K562 (cell line): ENCODE measurements around the gene C10orf95. TPM values are rescaled to one million over a fixed set of nuclear protein-coding genes. Genes with fewer than 3 reads are reported as not detected.

Experiments used
- ATAC-seq: fragments of 200-7000 bp; cut with Tn5 transposase; 3 replicates; pipeline ENCODE4 v1.9.1; 2020; ENCODE audit warnings: moderate library complexity
- BruUV-seq: library from RNA; stranded (reverse); fragments of 400-500 nt; replicated peaks from 2 replicates; lab custom pipeline; 2021; lab: Mats Ljungman, UMichigan
- CTCF ChIA-PET: fragments of 300-600 bp; formaldehyde crosslinking; extraction: SDS; loops from one replicate; lab custom pipeline; 2021; ENCODE audit warnings: low intra/inter-chr PET ratio; lab: Yijun Ruan, JAX
- POLR2A ChIA-PET: fragments of 300-600, 350-650 bp; sonication (Branson Sonifier 250); formaldehyde crosslinking; extraction: SDS; loops from one replicate; lab custom pipeline; 2021; ENCODE audit warnings: antibody characterized with exemption, inconsistent platforms; lab: Yijun Ruan, JAX
- DNase-seq, 4 experiments: peaks; one replicate each; pipeline versions ENCODE4 v3.0.0 to v3.0.0-alpha.2; 2011 to 2018; ENCODE audit warnings: low spot score in 3 of 4, mixed read lengths in 3 of 4; ENCODE audit errors: extremely low read depth in 1 of 4
- FAIRE-seq: peaks from 2 replicates; lab custom pipeline; 2011; peaks lifted over from hg19 to GRCh38; lab: Jason Lieb, UNC
- H2AFZ ChIP-seq: 2 replicates; pipeline ENCODE4 v1.6.0; 2011; ENCODE audit warnings: low read depth, low read length, control low read depth, inconsistent platforms
- H3K27ac ChIP-seq: fragments of 200-600 bp; 3 replicates; pipeline ENCODE4 v1.8.0; 2011; ENCODE audit warnings: low read depth, mild to moderate bottlenecking, control low read depth, inconsistent platforms, low read length, moderate library complexity, mixed read lengths; ENCODE audit errors: extremely low read depth
- H3K27me3 ChIP-seq, 2 experiments: fragments of 300-600 bp in 1 of 2; 2 replicates in 1 of 2; 3 replicates in 1 of 2; pipeline versions ENCODE4 v1.6.0 to v1.8.0; 2011; ENCODE audit warnings: inconsistent platforms in 2 of 2, low read length in 2 of 2, mild to moderate bottlenecking in 1 of 2, mixed read lengths in 1 of 2, moderate library complexity in 1 of 2; ENCODE audit not compliant: control insufficient read depth in 2 of 2, insufficient read depth in 2 of 2
- H3K36me3 ChIP-seq: fragments of 300-600 bp; 3 replicates; pipeline ENCODE4 v1.8.0; 2011; ENCODE audit warnings: mild to moderate bottlenecking, low read length, inconsistent platforms; ENCODE audit not compliant: control insufficient read depth, insufficient read depth
- H3K4me1 ChIP-seq, 2 experiments: fragments of 200-600 bp in 1 of 2; replicated peaks in 1 of 2; 2 replicates in 1 of 2; 3 replicates in 1 of 2; pipeline versions ENCODE4 v1.5.1 to v1.8.0; 2011; ENCODE audit warnings: inconsistent platforms in 2 of 2, low read length in 2 of 2, mild to moderate bottlenecking in 1 of 2, mixed read lengths in 1 of 2, moderate library complexity in 1 of 2; ENCODE audit not compliant: control insufficient read depth in 2 of 2, insufficient read depth in 2 of 2
- H3K4me2 ChIP-seq: 2 replicates; pipeline ENCODE4 v1.6.1; 2011; ENCODE audit warnings: low read length, control low read depth, inconsistent platforms, mixed read lengths; ENCODE audit not compliant: insufficient read depth
- H3K4me3 ChIP-seq: fragments of 200-600 bp; sonication (generic), shearing (Covaris generic); 2 replicates; pipeline ENCODE4 v1.5.1; 2016; ENCODE audit warnings: control low read depth, inconsistent platforms
- H3K79me2 ChIP-seq: fragments of 200-600 bp; 3 replicates; pipeline ENCODE4 v1.8.0; 2011; ENCODE audit warnings: low read length, inconsistent platforms; ENCODE audit not compliant: control insufficient read depth, insufficient read depth
- H3K9ac ChIP-seq, 2 experiments: 2 replicates each; pipeline versions ENCODE4 v1.6.0 to v1.6.1; 2011; ENCODE audit warnings: low read depth in 2 of 2, low read length in 2 of 2, control low read depth in 1 of 2, inconsistent platforms in 1 of 2, mild to moderate bottlenecking in 1 of 2, mixed read lengths in 1 of 2; ENCODE audit not compliant: insufficient read depth in 1 of 2
- H3K9me1 ChIP-seq: one replicate; pipeline ENCODE4 v1.6.0; 2011; ENCODE audit warnings: inconsistent platforms, mild to moderate bottlenecking, low read length, moderate library complexity; ENCODE audit not compliant: control insufficient read depth, insufficient read depth
- H3K9me3 ChIP-seq: replicated peaks from 2 replicates; pipeline ENCODE4 v1.5.1; 2011; ENCODE audit warnings: low read depth, low read length, inconsistent platforms; ENCODE audit not compliant: control insufficient read depth, insufficient read depth
- H4K20me1 ChIP-seq: replicated peaks from 2 replicates; pipeline ENCODE4 v1.6.1; 2011; ENCODE audit warnings: low read length, inconsistent platforms, mixed read lengths; ENCODE audit not compliant: control insufficient read depth, insufficient read depth
- L3MBTL2 ChIP-seq: fragments of 450-650 bp; IDR thresholded peaks from 2 replicates; pipeline ENCODE4 v1.6.1; 2016; ENCODE audit warnings: mild to moderate bottlenecking, moderate library complexity
- MCM3 ChIP-seq: fragments of 450-650 bp; IDR thresholded peaks from 2 replicates; pipeline ENCODE4 v1.6.1; 2016
- NFIX ChIP-seq: fragments of 250-450 bp; sonication (Bioruptor Pico); IDR thresholded peaks from 2 replicates; pipeline ENCODE4 v1.4.0; 2020; ENCODE audit warnings: low read depth, mild to moderate bottlenecking, moderate library complexity
- PURB ChIP-seq: sonication (generic); formaldehyde crosslinking; IDR thresholded peaks from 2 replicates; pipeline ENCODE4 v1.9.0; 2021; ENCODE audit warnings: low read depth, mild to moderate bottlenecking, missing genetic modification reagents
- RBM34 ChIP-seq: fragments of 200-400 bp; formaldehyde crosslinking; IDR thresholded peaks from 2 replicates; pipeline ENCODE4 v1.6.1; 2018; ENCODE audit warnings: low read length, borderline replicate concordance; ENCODE audit not compliant: insufficient read depth
- SREBF2 ChIP-seq: sonication (generic); formaldehyde crosslinking; IDR thresholded peaks from 2 replicates; pipeline ENCODE4 v1.4.0; 2020; ENCODE audit warnings: mild to moderate bottlenecking, missing genetic modification reagents
- SRSF9 ChIP-seq: fragments of 200-400 bp; formaldehyde crosslinking; IDR thresholded peaks from 2 replicates; pipeline ENCODE4 v1.6.1; 2017; ENCODE audit warnings: low read depth, low read length, borderline replicate concordance
- TCF3 ChIP-seq: sonication (generic); formaldehyde crosslinking; IDR thresholded peaks from 2 replicates; pipeline ENCODE4 v1.4.0; 2020; ENCODE audit warnings: mild to moderate bottlenecking, missing genetic modification reagents
- TOE1 ChIP-seq, 2 experiments: fragments of 450-650 bp in 1 of 2; sonication (generic) in 1 of 2; formaldehyde crosslinking in 1 of 2; IDR thresholded peaks; 2 replicates each; pipeline versions ENCODE4 v1.7.1 to v1.8.0; 2016 to 2022; ENCODE audit warnings: borderline replicate concordance in 2 of 2, mild to moderate bottlenecking in 2 of 2, antibody characterized with exemption in 1 of 2, inconsistent platforms in 1 of 2, low read depth in 1 of 2, missing genetic modification reagents in 1 of 2, moderate library complexity in 1 of 2
- VEZF1 ChIP-seq: fragments of 200-800 bp; sonication (Bioruptor generic); IDR thresholded peaks from 2 replicates; pipeline ENCODE4 v1.6.1; 2017; ENCODE audit warnings: missing genetic modification characterization, missing compliant biosample characterization
- ZBTB17 ChIP-seq: fragments of 450-650 bp; formaldehyde crosslinking; IDR thresholded peaks from 2 replicates; pipeline ENCODE4 v1.4.0; 2020; ENCODE audit warnings: mild to moderate bottlenecking
- ZNF583 ChIP-seq: fragments of 250-450 bp; sonication (Bioruptor Pico); IDR thresholded peaks from 2 replicates; pipeline ENCODE4 v1.4.0; 2020
- WGBS: fragments of 100-300 bp; shearing (Covaris generic); methylation state at CpG from one replicate; pipeline ENCODE4 v1.1.6; 2016; ENCODE audit warnings: low coverage, mixed read lengths; ENCODE audit not compliant: insufficient coverage; ENCODE audit errors: missing lambda C conversion rate; 5-methylcytosine and 5-hydroxymethylcytosine counted together
- in situ Hi-C: fragments of 300-500 bp; cut with MboI; formaldehyde crosslinking; loops from 4 replicates; pipeline ENCODE4 v1.15.0; 2018; ENCODE audit warnings: inconsistent platforms, mixed read lengths
- intact Hi-C: fragments of 100-400 bp; cut with micrococcal nuclease; formaldehyde crosslinking; loops from 2 replicates; pipeline ENCODE4 v1.14.2; 2022
- polyA plus RNA-seq, 8 experiments: library from polyadenylated mRNA; depleted of rRNA in 4 of 8; stranded (reverse) in 5 of 8; unstranded in 3 of 8; fragments of >200 nt; fragmentation: Nextera tagmentation in 2 of 8; fragmentation: Illumina TruSeq in 1 of 8; extraction: Ambion mirVana in 2 of 8; extraction: Trizol in 1 of 8; gene quantifications; 2 replicates each; pipeline versions ENCODE4 v1.2.1 to v1.2.3, GENCODE V29; 2011 to 2014; ENCODE audit warnings: inconsistent platforms in 1 of 8, missing spikeins in 1 of 8
- total RNA-seq, 7 experiments: library from RNA; depleted of rRNA in 6 of 7; stranded (reverse); fragments of >200 nt in 6 of 7; fragmentation: Illumina TruSeq in 2 of 7; extraction: Trizol in 2 of 7; gene quantifications; 2 replicates each; pipeline versions ENCODE4 v1.2.1 to v1.2.3, GENCODE V29; 2011 to 2021; ENCODE audit warnings: low replicate concordance in 1 of 7

Gene C10orf95
- total and polyA plus RNA-seq, 9 of the 15 experiments (the other 6 are each of a cell fraction or from before 2014, with no cell fraction given): 0.03 to 0.41 (median 0.17) TPM; not detected in 1

- Histone ChIP-seq H3K9me3 (no peaks in the 10 kb centered on the region), H2AFZ (no peak overlapping the region), H3K36me3 (peaks cover 91% of the 10 kb centered on the region; the same call in 2 of the 3 replicates), H4K20me1 (no peaks in the 10 kb centered on the region), H3K79me2 (no peaks in the 10 kb centered on the region), H3K4me2 (no peak overlapping the region), H3K27me3 (no peaks in the 10 kb centered on the region), H3K9me1 (no peaks in the 10 kb centered on the region), H3K4me1 (peaks cover 3 to 6% of the 10 kb centered on the region in 2 experiments; a peak in 4 of 5 replicates), H3K4me3 (no peak overlapping the region), H3K9ac (no peak overlapping the region), H3K27ac (no peak overlapping the region)
- intact Hi-C loops: no loop called here
- ChIA-PET POLR2A (interaction anchor here (2.2 kb wide), 1 partner anchor 17 kb away, joined by 6 read pairs; no protein-coding TSS in a partner anchor), CTCF (no interaction called here)
- DNase-seq (no peak), ATAC-seq (no peak), FAIRE-seq (no peak)
- in situ Hi-C loops: no loop called here
- no TSS peak for BruUV-seq
- no peak for TF ChIP-seq TOE1 (IDR thresholded peaks at IDR 0.05; ENCODE audit: borderline replicate concordance)
- TF ChIP-seq TOE1 (CRISPR knock-in tag; IDR thresholded peaks at IDR 0.05; ENCODE audit: borderline replicate concordance, low read depth): no peak
- no peak for TF ChIP-seq RBM34
- no peak for TF ChIP-seq NFIX (CRISPR knock-in tag)
- TF ChIP-seq L3MBTL2: no peak
- TF ChIP-seq TCF3 (CRISPR knock-in tag): no peak
- TF ChIP-seq SRSF9: no peak
- no peak for TF ChIP-seq VEZF1 (CRISPR knock-in tag)
- no peak for TF ChIP-seq ZNF583
- no peak for TF ChIP-seq PURB
- no peak for TF ChIP-seq SREBF2 (CRISPR knock-in tag)
- TF ChIP-seq ZBTB17 (CRISPR knock-in tag): no peak
- no peak for TF ChIP-seq MCM3
- 100% methylated on average over 3 of the region's 13 CpGs for WGBS
Measured at GRCh38 chr10:102484021-102484420, 32.7 kb upstream of the C10orf95 start.
